WTC11 (cell line): Measurements from ENCODE around the gene IL21R. TPM values are rescaled to one million over a fixed set of nuclear protein-coding genes. Genes with fewer than 3 reads are reported as not detected.

Source experiments
- ATAC-seq: fragments of 200-7000 bp; cut with Tn5 transposase; 2 replicates; pipeline ENCODE4 v1.10.0; 2021; ENCODE audit warnings: mild to moderate bottlenecking, moderate library complexity
- CTCF ChIA-PET: fragments of 300-600 bp; sonication (Branson Sonifier 250); formaldehyde crosslinking; loops from one replicate; lab custom pipeline; 2021; ENCODE audit warnings: antibody characterized with exemption; lab: Charles Lee
- POLR2A ChIA-PET: fragments of 350-600 bp; sonication (Branson Sonifier 250); formaldehyde crosslinking; loops from one replicate; lab custom pipeline; 2021; ENCODE audit warnings: antibody characterized with exemption; lab: Charles Lee
- DNase-seq: peaks from one replicate; pipeline ENCODE4 v3.0.0; 2021; ENCODE audit warnings: low spot score
- H3K27ac Mint-ChIP-seq: 2 replicates; pipeline ENCODE4 v1.8.0; 2021; ENCODE audit warnings: mixed read lengths
- H3K27me3 Mint-ChIP-seq: 2 replicates; pipeline ENCODE4 v1.8.0; 2021; ENCODE audit warnings: low read depth, mild to moderate bottlenecking, moderate library complexity, mixed read lengths
- H3K36me3 Mint-ChIP-seq: 2 replicates; pipeline ENCODE4 v1.8.0; 2021; ENCODE audit warnings: mixed read lengths
- H3K4me1 Mint-ChIP-seq: 2 replicates; pipeline ENCODE4 v1.8.0; 2022; ENCODE audit warnings: mixed read lengths
- H3K4me3 Mint-ChIP-seq: 2 replicates; pipeline ENCODE4 v1.8.0; 2021; ENCODE audit warnings: mild to moderate bottlenecking, moderate library complexity, mixed read lengths
- H3K9me3 Mint-ChIP-seq: 2 replicates; pipeline ENCODE4 v1.8.0; 2021; ENCODE audit warnings: mixed read lengths
- CREB1 ChIP-seq: sonication (generic); formaldehyde crosslinking; IDR thresholded peaks from 2 replicates; pipeline ENCODE4 v1.8.0; 2023; ENCODE audit warnings: mild to moderate bottlenecking, missing genetic modification reagents
- CREM ChIP-seq: sonication (generic); formaldehyde crosslinking; IDR thresholded peaks from 2 replicates; pipeline ENCODE4 v1.8.1; 2022; ENCODE audit warnings: mild to moderate bottlenecking, missing genetic modification reagents, moderate library complexity
- ETV6 ChIP-seq: sonication (generic); formaldehyde crosslinking; IDR thresholded peaks from 2 replicates; pipeline ENCODE4 v1.8.1; 2022; ENCODE audit warnings: mild to moderate bottlenecking, missing genetic modification reagents
- FOXK1 ChIP-seq: sonication (generic); formaldehyde crosslinking; IDR thresholded peaks from 2 replicates; pipeline ENCODE4 v1.8.0; 2022; ENCODE audit warnings: mild to moderate bottlenecking, moderate library complexity, missing genetic modification reagents
- JUN ChIP-seq: sonication (generic); formaldehyde crosslinking; IDR thresholded peaks from 2 replicates; pipeline ENCODE4 v1.8.0; 2023; ENCODE audit warnings: mild to moderate bottlenecking, missing genetic modification reagents
- NFE2L1 ChIP-seq: sonication (generic); formaldehyde crosslinking; IDR thresholded peaks from 2 replicates; pipeline ENCODE4 v1.8.1; 2023; ENCODE audit warnings: missing genetic modification reagents
- NR3C1 ChIP-seq: sonication (generic); formaldehyde crosslinking; conservative IDR thresholded peaks from 2 replicates; pipeline ENCODE4 v1.8.1; 2023; ENCODE audit warnings: low read depth, mild to moderate bottlenecking, missing genetic modification reagents
- SP1 ChIP-seq: sonication (generic); formaldehyde crosslinking; conservative IDR thresholded peaks from 2 replicates; pipeline ENCODE4 v1.8.1; 2022; ENCODE audit warnings: missing genetic modification reagents
- ZNF263 ChIP-seq: sonication (generic); formaldehyde crosslinking; IDR thresholded peaks from 2 replicates; pipeline ENCODE4 v1.8.1; 2022; ENCODE audit warnings: low read depth, mild to moderate bottlenecking, moderate library complexity, missing genetic modification reagents
- total RNA-seq: library from RNA; stranded (reverse); gene quantifications from 3 replicates; pipeline ENCODE4 v1.2.3, GENCODE V29; 2021
- TF ChIP-seq, protein P1 (sequence below): sonication (generic); formaldehyde crosslinking; IDR thresholded peaks from 2 replicates; pipeline ENCODE4 v1.8.0; 2022; ENCODE audit warnings: mild to moderate bottlenecking, missing genetic modification reagents
- TF ChIP-seq, protein P2 (sequence below): sonication (generic); formaldehyde crosslinking; IDR thresholded peaks from 2 replicates; pipeline ENCODE4 v1.8.1; 2022; ENCODE audit warnings: mild to moderate bottlenecking, moderate library complexity, missing genetic modification reagents
- TF ChIP-seq, protein P3 (sequence below): fragments of 250-450 bp; sonication (Bioruptor Pico); IDR thresholded peaks from 2 replicates; pipeline ENCODE4 v2.1.2; 2022; ENCODE audit warnings: mild to moderate bottlenecking, moderate library complexity
- TF ChIP-seq, protein P4 (sequence below): fragments of 250-450 bp; sonication (Bioruptor Pico); conservative IDR thresholded peaks from 2 replicates; pipeline ENCODE4 v1.9.0; 2021; ENCODE audit warnings: mild to moderate bottlenecking
- TF ChIP-seq, protein P5 (sequence below): sonication (generic); formaldehyde crosslinking; IDR thresholded peaks from 2 replicates; pipeline ENCODE4 v1.8.0; 2022; ENCODE audit warnings: mild to moderate bottlenecking, missing genetic modification reagents
- TF ChIP-seq, protein P6 (sequence below): sonication (generic); formaldehyde crosslinking; IDR thresholded peaks from 2 replicates; pipeline ENCODE4 v1.8.1; 2023; ENCODE audit warnings: mild to moderate bottlenecking, missing genetic modification reagents, borderline replicate concordance
- TF ChIP-seq, protein P7 (sequence below): fragments of 250-450 bp; sonication (Bioruptor Pico); IDR thresholded peaks from 2 replicates; pipeline ENCODE4 v1.9.0; 2021; ENCODE audit warnings: mild to moderate bottlenecking, borderline replicate concordance
- TF ChIP-seq, protein P8 (sequence below): sonication (generic); formaldehyde crosslinking; IDR thresholded peaks from 2 replicates; pipeline ENCODE4 v1.8.1; 2022; ENCODE audit warnings: mild to moderate bottlenecking, missing genetic modification reagents, moderate library complexity, borderline replicate concordance

IL21R gene
- total RNA-seq, 1 experiment from 2014 or later: 0.70 TPM

DNA sequence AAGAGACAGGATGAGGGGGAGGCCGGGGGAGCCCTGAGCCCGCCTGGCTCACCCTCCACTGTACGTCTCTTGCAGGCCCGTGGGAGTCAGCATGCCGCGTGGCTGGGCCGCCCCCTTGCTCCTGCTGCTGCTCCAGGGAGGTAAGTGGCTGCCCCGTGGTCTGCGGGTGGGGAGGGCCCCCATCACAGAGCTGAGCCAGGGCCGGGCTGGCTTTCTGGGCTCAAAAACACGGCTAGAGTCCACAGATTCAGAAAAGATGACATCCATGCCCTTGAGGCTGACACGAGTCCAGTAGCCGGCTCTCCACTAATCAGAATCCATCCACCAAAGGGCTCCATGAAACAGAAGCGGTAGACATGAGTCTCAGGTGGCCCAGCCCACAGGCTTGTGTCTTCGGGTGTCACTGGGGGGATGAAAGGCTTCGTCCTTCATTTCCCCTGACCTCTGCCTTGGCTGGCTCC is 28.0 kb downstream of the IL21R start (continued):
- TF ChIP-seq, protein P1, sequence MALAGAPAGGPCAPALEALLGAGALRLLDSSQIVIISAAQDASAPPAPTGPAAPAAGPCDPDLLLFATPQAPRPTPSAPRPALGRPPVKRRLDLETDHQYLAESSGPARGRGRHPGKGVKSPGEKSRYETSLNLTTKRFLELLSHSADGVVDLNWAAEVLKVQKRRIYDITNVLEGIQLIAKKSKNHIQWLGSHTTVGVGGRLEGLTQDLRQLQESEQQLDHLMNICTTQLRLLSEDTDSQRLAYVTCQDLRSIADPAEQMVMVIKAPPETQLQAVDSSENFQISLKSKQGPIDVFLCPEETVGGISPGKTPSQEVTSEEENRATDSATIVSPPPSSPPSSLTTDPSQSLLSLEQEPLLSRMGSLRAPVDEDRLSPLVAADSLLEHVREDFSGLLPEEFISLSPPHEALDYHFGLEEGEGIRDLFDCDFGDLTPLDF (CRISPR knock-in tag): no peak

DNA sequence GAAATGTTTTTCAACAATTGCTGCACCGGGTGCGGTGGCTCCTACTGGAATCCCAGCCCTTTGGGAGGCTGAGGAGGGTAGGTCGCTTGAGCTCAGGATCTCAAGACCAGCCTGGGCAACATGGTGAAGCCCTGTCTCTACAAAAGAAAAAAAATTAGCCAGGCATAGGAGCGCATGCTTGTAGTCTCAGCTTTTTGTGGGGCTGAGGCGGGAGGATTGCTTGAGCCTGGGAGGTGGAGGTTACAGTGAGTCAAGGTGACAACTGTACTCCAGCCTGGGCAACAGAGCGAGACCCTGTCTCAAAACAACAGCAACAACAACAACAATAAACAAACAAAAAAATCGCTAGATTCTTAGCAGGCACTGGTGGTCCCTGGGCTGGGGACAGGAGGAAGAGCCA is 28.5 kb downstream of the IL21R start:
- ChIA-PET POLR2A (no interaction called here), CTCF (no interaction called here)
- TF ChIP-seq, protein P2, sequence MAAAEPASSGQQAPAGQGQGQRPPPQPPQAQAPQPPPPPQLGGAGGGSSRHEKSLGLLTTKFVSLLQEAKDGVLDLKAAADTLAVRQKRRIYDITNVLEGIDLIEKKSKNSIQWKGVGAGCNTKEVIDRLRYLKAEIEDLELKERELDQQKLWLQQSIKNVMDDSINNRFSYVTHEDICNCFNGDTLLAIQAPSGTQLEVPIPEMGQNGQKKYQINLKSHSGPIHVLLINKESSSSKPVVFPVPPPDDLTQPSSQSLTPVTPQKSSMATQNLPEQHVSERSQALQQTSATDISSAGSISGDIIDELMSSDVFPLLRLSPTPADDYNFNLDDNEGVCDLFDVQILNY (CRISPR knock-in tag): no peak
- TF ChIP-seq JUN (CRISPR knock-in tag): no peak
- no peak for TF ChIP-seq ETV6 (CRISPR knock-in tag)
- TF ChIP-seq, protein P3, sequence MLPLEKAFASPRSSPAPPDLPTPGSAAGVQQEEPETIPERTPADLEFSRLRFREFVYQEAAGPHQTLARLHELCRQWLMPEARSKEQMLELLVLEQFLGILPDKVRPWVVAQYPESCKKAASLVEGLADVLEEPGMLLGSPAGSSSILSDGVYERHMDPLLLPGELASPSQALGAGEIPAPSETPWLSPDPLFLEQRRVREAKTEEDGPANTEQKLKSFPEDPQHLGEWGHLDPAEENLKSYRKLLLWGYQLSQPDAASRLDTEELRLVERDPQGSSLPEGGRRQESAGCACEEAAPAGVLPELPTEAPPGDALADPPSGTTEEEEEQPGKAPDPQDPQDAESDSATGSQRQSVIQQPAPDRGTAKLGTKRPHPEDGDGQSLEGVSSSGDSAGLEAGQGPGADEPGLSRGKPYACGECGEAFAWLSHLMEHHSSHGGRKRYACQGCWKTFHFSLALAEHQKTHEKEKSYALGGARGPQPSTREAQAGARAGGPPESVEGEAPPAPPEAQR (CRISPR knock-in tag): no peak
- TF ChIP-seq NR3C1 (CRISPR knock-in tag): no peak
- TF ChIP-seq, protein P4, sequence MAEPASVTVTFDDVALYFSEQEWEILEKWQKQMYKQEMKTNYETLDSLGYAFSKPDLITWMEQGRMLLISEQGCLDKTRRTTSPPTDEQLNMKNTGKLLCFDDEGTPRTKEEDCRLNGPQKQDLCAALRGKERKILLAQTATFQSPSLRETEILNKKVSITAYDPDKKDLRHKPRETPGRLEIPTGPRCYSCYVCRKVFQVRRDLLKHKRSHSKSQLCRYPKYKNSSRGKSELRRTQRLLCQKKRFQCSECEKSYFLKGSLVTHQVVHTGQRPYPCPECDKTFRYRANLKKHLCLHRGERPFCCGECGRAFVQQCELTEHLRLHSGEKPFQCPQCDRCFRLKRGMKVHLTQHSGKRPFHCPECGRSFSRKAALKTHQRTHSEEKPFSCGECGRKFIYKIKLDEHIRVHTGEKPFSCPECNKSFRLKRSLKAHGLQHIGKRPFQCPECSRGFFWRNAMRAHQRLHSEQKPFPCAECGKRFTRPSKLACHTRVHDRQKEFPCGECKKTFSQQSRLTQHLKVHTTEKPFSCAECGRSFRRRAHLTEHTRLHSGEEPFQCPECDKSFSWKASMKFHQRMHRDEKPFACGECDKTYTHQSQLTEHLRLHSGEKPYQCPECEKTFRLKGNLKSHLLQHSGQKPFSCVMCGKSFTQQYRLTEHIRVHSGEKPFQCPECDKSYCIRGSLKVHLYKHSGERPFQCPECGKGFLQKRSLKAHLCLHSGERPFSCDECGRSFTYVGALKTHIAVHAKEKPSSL (CRISPR knock-in tag): no peak
- TF ChIP-seq FOXK1: no peak
- TF ChIP-seq, protein P5, sequence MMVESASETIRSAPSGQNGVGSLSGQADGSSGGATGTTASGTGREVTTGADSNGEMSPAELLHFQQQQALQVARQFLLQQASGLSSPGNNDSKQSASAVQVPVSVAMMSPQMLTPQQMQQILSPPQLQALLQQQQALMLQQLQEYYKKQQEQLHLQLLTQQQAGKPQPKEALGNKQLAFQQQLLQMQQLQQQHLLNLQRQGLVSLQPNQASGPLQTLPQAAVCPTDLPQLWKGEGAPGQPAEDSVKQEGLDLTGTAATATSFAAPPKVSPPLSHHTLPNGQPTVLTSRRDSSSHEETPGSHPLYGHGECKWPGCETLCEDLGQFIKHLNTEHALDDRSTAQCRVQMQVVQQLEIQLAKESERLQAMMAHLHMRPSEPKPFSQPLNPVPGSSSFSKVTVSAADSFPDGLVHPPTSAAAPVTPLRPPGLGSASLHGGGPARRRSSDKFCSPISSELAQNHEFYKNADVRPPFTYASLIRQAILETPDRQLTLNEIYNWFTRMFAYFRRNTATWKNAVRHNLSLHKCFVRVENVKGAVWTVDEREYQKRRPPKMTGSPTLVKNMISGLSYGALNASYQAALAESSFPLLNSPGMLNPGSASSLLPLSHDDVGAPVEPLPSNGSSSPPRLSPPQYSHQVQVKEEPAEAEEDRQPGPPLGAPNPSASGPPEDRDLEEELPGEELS (CRISPR knock-in tag): no peak
- TF ChIP-seq SP1 (CRISPR knock-in tag): no peak
- TF ChIP-seq, protein P6, sequence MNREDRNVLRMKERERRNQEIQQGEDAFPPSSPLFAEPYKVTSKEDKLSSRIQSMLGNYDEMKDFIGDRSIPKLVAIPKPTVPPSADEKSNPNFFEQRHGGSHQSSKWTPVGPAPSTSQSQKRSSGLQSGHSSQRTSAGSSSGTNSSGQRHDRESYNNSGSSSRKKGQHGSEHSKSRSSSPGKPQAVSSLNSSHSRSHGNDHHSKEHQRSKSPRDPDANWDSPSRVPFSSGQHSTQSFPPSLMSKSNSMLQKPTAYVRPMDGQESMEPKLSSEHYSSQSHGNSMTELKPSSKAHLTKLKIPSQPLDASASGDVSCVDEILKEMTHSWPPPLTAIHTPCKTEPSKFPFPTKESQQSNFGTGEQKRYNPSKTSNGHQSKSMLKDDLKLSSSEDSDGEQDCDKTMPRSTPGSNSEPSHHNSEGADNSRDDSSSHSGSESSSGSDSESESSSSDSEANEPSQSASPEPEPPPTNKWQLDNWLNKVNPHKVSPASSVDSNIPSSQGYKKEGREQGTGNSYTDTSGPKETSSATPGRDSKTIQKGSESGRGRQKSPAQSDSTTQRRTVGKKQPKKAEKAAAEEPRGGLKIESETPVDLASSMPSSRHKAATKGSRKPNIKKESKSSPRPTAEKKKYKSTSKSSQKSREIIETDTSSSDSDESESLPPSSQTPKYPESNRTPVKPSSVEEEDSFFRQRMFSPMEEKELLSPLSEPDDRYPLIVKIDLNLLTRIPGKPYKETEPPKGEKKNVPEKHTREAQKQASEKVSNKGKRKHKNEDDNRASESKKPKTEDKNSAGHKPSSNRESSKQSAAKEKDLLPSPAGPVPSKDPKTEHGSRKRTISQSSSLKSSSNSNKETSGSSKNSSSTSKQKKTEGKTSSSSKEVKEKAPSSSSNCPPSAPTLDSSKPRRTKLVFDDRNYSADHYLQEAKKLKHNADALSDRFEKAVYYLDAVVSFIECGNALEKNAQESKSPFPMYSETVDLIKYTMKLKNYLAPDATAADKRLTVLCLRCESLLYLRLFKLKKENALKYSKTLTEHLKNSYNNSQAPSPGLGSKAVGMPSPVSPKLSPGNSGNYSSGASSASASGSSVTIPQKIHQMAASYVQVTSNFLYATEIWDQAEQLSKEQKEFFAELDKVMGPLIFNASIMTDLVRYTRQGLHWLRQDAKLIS (CRISPR knock-in tag): no peak
- TF ChIP-seq, protein P7, sequence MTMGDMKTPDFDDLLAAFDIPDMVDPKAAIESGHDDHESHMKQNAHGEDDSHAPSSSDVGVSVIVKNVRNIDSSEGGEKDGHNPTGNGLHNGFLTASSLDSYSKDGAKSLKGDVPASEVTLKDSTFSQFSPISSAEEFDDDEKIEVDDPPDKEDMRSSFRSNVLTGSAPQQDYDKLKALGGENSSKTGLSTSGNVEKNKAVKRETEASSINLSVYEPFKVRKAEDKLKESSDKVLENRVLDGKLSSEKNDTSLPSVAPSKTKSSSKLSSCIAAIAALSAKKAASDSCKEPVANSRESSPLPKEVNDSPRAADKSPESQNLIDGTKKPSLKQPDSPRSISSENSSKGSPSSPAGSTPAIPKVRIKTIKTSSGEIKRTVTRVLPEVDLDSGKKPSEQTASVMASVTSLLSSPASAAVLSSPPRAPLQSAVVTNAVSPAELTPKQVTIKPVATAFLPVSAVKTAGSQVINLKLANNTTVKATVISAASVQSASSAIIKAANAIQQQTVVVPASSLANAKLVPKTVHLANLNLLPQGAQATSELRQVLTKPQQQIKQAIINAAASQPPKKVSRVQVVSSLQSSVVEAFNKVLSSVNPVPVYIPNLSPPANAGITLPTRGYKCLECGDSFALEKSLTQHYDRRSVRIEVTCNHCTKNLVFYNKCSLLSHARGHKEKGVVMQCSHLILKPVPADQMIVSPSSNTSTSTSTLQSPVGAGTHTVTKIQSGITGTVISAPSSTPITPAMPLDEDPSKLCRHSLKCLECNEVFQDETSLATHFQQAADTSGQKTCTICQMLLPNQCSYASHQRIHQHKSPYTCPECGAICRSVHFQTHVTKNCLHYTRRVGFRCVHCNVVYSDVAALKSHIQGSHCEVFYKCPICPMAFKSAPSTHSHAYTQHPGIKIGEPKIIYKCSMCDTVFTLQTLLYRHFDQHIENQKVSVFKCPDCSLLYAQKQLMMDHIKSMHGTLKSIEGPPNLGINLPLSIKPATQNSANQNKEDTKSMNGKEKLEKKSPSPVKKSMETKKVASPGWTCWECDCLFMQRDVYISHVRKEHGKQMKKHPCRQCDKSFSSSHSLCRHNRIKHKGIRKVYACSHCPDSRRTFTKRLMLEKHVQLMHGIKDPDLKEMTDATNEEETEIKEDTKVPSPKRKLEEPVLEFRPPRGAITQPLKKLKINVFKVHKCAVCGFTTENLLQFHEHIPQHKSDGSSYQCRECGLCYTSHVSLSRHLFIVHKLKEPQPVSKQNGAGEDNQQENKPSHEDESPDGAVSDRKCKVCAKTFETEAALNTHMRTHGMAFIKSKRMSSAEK (CRISPR knock-in tag): no peak
- TF ChIP-seq CREB1 (CRISPR knock-in tag): no peak
- TF ChIP-seq ZNF263 (CRISPR knock-in tag): no peak
- no peak for TF ChIP-seq CREM (CRISPR knock-in tag)
- TF ChIP-seq NFE2L1 (CRISPR knock-in tag): no peak
- TF ChIP-seq, protein P8, sequence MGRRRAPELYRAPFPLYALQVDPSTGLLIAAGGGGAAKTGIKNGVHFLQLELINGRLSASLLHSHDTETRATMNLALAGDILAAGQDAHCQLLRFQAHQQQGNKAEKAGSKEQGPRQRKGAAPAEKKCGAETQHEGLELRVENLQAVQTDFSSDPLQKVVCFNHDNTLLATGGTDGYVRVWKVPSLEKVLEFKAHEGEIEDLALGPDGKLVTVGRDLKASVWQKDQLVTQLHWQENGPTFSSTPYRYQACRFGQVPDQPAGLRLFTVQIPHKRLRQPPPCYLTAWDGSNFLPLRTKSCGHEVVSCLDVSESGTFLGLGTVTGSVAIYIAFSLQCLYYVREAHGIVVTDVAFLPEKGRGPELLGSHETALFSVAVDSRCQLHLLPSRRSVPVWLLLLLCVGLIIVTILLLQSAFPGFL (CRISPR knock-in tag): no peak
- no peaks in the 10 kb centered on the region for H3K4me1 Mint-ChIP-seq
- no peaks in the 10 kb centered on the region; the same call in 1 of the 2 replicates for H3K27me3 Mint-ChIP-seq
- H3K36me3 Mint-ChIP-seq: no peaks in the 10 kb centered on the region
- H3K4me3 Mint-ChIP-seq: no peak overlapping the region
- no peak overlapping the region for H3K27ac Mint-ChIP-seq
- DNase-seq: no peak
- H3K9me3 Mint-ChIP-seq: peaks cover 10% of the 10 kb centered on the region
- ATAC-seq: no peak
